Neural progenitor cell (in vitro differentiated cells): ENCODE data around the gene ZCWPW2.

Experiments used
- EZH2 ChIP-seq: fragments of 200-600 bp; sonication (generic); IDR thresholded peaks from 2 replicates; pipeline ENCODE4 v1.6.1; 2017; ENCODE audit warnings: antibody characterized with exemption, mild to moderate bottlenecking, moderate library complexity
- TF ChIP-seq, protein P1 (sequence below): fragments of 200-600 bp; sonication (generic); IDR thresholded peaks from 2 replicates; pipeline ENCODE4 v1.5.1; 2017; ENCODE audit warnings: antibody characterized with exemption, mild to moderate bottlenecking

DNA sequence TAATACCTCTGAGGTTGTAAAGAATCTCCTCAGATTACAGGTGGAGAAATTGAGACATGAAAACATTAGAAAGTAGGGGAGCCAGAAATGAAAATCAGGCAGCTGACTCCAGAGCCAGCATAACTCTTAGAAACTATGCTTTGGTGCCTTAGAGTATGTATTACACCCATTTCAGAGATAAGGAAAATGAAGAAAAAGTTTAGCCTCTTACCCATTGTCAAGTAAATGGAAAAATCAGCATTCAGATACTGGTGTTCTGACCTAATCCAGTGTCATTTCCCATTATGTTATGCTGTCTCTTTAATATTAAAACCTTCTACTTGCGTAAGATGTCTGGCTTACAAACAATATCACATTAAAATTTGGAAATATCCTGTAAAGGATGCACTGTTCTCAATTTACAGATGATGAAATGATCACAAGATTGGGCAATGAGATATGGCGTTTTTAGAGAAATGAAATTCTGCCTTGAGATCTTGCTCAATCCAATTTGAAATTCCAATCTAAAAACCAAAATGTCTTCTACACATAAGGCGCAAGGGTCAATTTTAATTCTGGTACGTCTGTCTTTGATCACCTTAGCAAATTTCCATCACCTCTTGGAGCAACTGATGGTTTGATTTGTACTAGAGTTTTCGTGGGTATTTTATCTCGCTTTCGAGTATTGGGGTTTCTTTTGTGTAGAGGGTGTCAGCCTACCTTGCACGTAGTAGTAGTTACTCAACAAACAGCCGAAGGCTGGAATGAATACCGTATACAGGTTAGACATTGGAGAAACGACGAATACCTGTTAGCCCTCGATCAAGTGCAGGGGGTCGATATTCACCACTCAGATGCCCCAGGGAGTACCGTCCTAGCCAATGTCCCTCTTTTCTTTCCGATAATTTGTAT, 902 bp upstream of the ZCWPW2 start:
- TF ChIP-seq, protein P1, sequence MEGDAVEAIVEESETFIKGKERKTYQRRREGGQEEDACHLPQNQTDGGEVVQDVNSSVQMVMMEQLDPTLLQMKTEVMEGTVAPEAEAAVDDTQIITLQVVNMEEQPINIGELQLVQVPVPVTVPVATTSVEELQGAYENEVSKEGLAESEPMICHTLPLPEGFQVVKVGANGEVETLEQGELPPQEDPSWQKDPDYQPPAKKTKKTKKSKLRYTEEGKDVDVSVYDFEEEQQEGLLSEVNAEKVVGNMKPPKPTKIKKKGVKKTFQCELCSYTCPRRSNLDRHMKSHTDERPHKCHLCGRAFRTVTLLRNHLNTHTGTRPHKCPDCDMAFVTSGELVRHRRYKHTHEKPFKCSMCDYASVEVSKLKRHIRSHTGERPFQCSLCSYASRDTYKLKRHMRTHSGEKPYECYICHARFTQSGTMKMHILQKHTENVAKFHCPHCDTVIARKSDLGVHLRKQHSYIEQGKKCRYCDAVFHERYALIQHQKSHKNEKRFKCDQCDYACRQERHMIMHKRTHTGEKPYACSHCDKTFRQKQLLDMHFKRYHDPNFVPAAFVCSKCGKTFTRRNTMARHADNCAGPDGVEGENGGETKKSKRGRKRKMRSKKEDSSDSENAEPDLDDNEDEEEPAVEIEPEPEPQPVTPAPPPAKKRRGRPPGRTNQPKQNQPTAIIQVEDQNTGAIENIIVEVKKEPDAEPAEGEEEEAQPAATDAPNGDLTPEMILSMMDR: no peak
- TF ChIP-seq EZH2: no peak
